Heart left ventricle (tissue), 16 donors: ENCODE measurements around the gene IRF3. TPM values are rescaled to one million over a fixed set of nuclear protein-coding genes. Genes with fewer than 3 reads are reported as not detected.

Experiments used
- ATAC-seq, 4 donors: fragments of 200-7000 bp; cut with Tn5 transposase; one replicate each; pipeline ENCODE4 v1.9.1; 2020 to 2022; ENCODE audit warnings: moderate library complexity in 4 of 4, mild to moderate bottlenecking in 3 of 4, moderate number of reproducible peaks in 1 of 4
- DNase-seq, 5 donors: peaks; one replicate each; pipeline ENCODE4 v3.0.0-alpha.2; 2020
- H3K27ac ChIP-seq, 12 donors: fragments of 200-600 bp; sonication (generic) in 4 of 12; one replicate each; pipeline versions ENCODE4 v1.5.0 to v1.8.0; 2016 to 2022; ENCODE audit warnings: mild to moderate bottlenecking in 2 of 12
- H3K27me3 ChIP-seq, 9 donors: fragments of 200-600 bp; sonication (generic) in 2 of 9; one replicate each; pipeline versions ENCODE4 v1.5.1 to v1.8.0; 2016 to 2022; ENCODE audit warnings: mild to moderate bottlenecking in 3 of 9
- H3K36me3 ChIP-seq, 9 donors: fragments of 200-600 bp; sonication (generic) in 2 of 9; one replicate each; pipeline versions ENCODE4 v1.5.0 to v1.8.0; 2018 to 2022; ENCODE audit warnings: mild to moderate bottlenecking in 2 of 9
- H3K4me1 ChIP-seq, 12 donors: fragments of 200-600 bp; sonication (generic) in 4 of 12; one replicate each; pipeline versions ENCODE4 v1.5.0 to v1.8.0; 2016 to 2022; ENCODE audit warnings: mild to moderate bottlenecking in 3 of 12
- H3K4me3 ChIP-seq, 12 donors: fragments of 200-600 bp; sonication (generic) in 4 of 12; one replicate each; pipeline versions ENCODE4 v1.5.0 to v1.8.0; 2017 to 2022; ENCODE audit warnings: mild to moderate bottlenecking in 9 of 12, moderate library complexity in 4 of 12
- H3K9me3 ChIP-seq, 12 donors: fragments of 200-600 bp; sonication (generic) in 4 of 12; one replicate each; pipeline versions ENCODE4 v1.5.0 to v1.8.0; 2016 to 2022; ENCODE audit warnings: mild to moderate bottlenecking in 1 of 12
- CTCF ChIP-seq, 12 donors: fragments of 200-600 bp; sonication (generic) in 4 of 12; IDR thresholded peaks; one replicate each; pipeline versions ENCODE4 v1.5.0 to v1.8.0; 2018 to 2022; ENCODE audit warnings: antibody characterized with exemption in 12 of 12, mild to moderate bottlenecking in 5 of 12
- POLR2A ChIP-seq, 2 donors: fragments of 450-650 bp; IDR thresholded peaks; one replicate each; pipeline ENCODE4 v1.6.1; 2017; ENCODE audit warnings: antibody characterized with exemption in 2 of 2, mild to moderate bottlenecking in 2 of 2, moderate library complexity in 2 of 2
- WGBS, 4 donors: extraction: QIAGEN DNeasy Blood & Tissue Kit in 2 of 4; methylation state at CpG; one replicate each; pipeline versions ENCODE4 v1.1.5 to v1.1.7; 2013 to 2018; 5-methylcytosine and 5-hydroxymethylcytosine counted together
- intact Hi-C, 10 donors: fragments of 100-400 bp; cut with DNase I; formaldehyde crosslinking; loops; one replicate each; pipeline versions ENCODE4 v1.11.1 to v1.14.2; 2022
- polyA plus RNA-seq, 2 donors: library from polyadenylated mRNA; stranded (reverse); fragments of 200-250 nt; gene quantifications; one replicate each; pipeline ENCODE4 v1.2.3, GENCODE V29; 2013
- total RNA-seq, 9 donors: library from RNA; depleted of rRNA in 2 of 9; stranded (reverse); fragments of >200 nt in 2 of 9; fragmentation: NEBNext Ultra II Directional in 3 of 9; extraction: Animal tissue kit (Norgen Biotek cat#: 25700) in 3 of 9; gene quantifications; one replicate each; pipeline versions ENCODE4 v1.1.0 to v1.2.4, GENCODE V29; 2016 to 2023
- donor health status: ischemic (EF 13 %, LVEDD 7.1; RV severe dilation, severe dysfunction).
- donor health status: healthy with polysubstance abuse.
- donor health status: DM: no; HTN: yes; CAD: no.
- donor health status: DM: no; HTN: no; CAD: no.
- donor health status: ischemic (EF 25% LVEDD 6.9; RV normal size, moderate dysfunction).
- donor health status: ischemic (EF 25% LVEDD 5.7; RV mildly dilated, moderate dysfunction).
- donor health status: healthy.
- donor health status: DM: yes; HTN: yes; CAD: no.
- donor health status: ischemic (EF 35%, LVEDD 5.7; RV mildly dilated, moderate dysfunction).
- donor health status: nonischemic (EF 11% LVEDD 7.7; RV severe dilation, severe dysfunction).
- donor health status: DM: yes; HTN: yes; CAD: no.
- donor health status: PGD.
- donor health status: ischemic (EF 29% LVEDD 5.4; RV normal size, mild dysfunction).
- donor health status: nonischemic (EF 23%, LVEDD 6.1; RV moderate dilation, normal function).

Gene IRF3
- total and polyA plus RNA-seq, 11 donors = 23.1 to 68.0 (median 35.1) TPM

GRCh38 chr19:49652551-49653465 lies 12.8 kb downstream of the IRF3 start:
- TF ChIP-seq CTCF (IDR thresholded peaks at IDR 0.05) (no peak), POLR2A (IDR thresholded peaks at IDR 0.05) (no peak)
- Histone ChIP-seq H3K27me3 (no peaks in the 10 kb centered on the region), H3K27ac (no peak overlapping the region), H3K36me3 (peaks cover 0 to 94% (median 88%) of the 10 kb centered on the region in 9 donors), H3K9me3 (no peaks in the 10 kb centered on the region), H3K4me3 (no peak overlapping the region), H3K4me1 (no peaks in the 10 kb centered on the region)
- intact Hi-C loops = no loop called here
- no peak for DNase-seq
- no peak for ATAC-seq
- WGBS, 4 donors = 94 to 95% (median 95%) methylated on average over 43 to 58 of the region's 58 CpGs

GRCh38 chr19:49651820-49652550 lies 13.7 kb downstream of the IRF3 start:
- WGBS, 4 donors = 95 to 97% (median 96%) methylated on average over 89 to 110 of the region's 110 CpGs
- ATAC-seq (no peak), DNase-seq (no peak)

GRCh38 chr19:49651029-49651819 lies 14.4 kb downstream of the IRF3 start:
- Histone ChIP-seq H3K9me3 (no peaks in the 10 kb centered on the region), H3K27ac (no peak overlapping the region), H3K36me3 (peaks cover 0 to 94% (median 88%) of the 10 kb centered on the region in 9 donors), H3K4me3 (no peak overlapping the region), H3K4me1 (no peaks in the 10 kb centered on the region), H3K27me3 (no peaks in the 10 kb centered on the region)
- DNase-seq (no peak), ATAC-seq (no peak)
- WGBS, 4 donors = 93 to 96% (median 95%) methylated on average over 25 to 72 of the region's 72 CpGs
- TF ChIP-seq POLR2A (IDR thresholded peaks at IDR 0.05) (no peak), CTCF (IDR thresholded peaks at IDR 0.05) (no peak)
- intact Hi-C loops = no loop called here

More at GRCh38 chr19:49651820-49652550, 13.7 kb downstream of the IRF3 start:
- TF ChIP-seq POLR2A (IDR thresholded peaks at IDR 0.05) (no peak), CTCF (IDR thresholded peaks at IDR 0.05) (no peak)
- H3K4me3 ChIP-seq = no peak overlapping the region
- intact Hi-C loops = no loop called here
- peaks cover 0 to 94% (median 88%) of the 10 kb centered on the region in 9 donors for H3K36me3 ChIP-seq
- no peak overlapping the region for H3K27ac ChIP-seq
- no peaks in the 10 kb centered on the region for H3K9me3 ChIP-seq
- H3K27me3 ChIP-seq = no peaks in the 10 kb centered on the region
- no peaks in the 10 kb centered on the region for H3K4me1 ChIP-seq
